HG02852 (cell line): ENCODE results near the gene CST7.
"Not testable (repeated sequence)": the region's sequence is repeated elsewhere in the genome, so short reads cannot be mapped to it uniquely, and the experiment has no call there.

ENCODE experiments used
- ATAC-seq: cut with Tn5 transposase; IDR thresholded peaks from one replicate; pipeline ENCODE4 v1.9.1; 2021; ENCODE audit warnings: mild to moderate bottlenecking, moderate library complexity; ENCODE audit not compliant: unreplicated experiment

Gene CST7

DNA sequence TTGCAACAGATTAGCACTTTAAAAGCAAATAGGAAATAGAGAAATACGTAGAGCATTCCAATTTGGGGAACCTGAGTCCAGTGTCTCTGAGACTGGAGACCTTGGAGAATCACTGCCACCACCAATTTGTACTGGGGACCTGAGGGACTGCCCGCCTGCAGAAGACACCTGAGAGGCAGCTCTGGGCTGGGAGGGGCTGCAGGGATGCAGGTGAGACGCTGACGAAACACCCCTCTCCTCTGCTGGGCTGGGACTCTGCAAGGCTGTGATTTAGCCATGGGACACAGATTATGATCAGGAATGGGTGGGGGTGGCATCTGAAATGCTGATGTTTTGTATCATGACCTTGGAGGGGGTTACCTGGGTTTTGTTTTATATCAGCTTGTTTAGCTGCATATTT is 50.5 kb downstream of the CST7 start:
- no peak for ATAC-seq

DNA sequence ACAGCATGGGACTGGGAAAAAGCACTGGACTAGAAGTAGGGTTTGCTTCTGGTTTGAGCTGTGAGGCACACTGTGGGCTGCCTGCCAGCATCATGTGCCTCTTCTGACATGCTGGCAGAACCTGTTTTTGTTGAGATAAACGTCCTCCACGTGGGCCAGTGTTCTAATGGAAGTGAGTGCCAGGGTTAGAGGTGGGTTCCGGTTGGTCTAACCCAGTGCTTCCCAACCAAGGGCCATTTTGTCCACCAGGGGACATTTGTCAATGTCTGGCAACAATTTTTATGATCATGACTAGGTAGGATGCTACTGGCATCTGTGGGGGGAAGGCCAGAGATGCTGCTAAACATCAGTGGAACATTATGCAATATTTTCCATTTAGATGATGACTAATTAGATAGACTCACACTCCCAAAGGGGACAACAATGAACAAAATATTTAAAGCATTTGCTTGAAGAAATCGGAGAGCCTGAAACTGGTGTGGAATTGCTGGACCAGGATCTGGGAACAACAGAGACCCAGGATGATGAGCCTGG is 51.3 kb downstream of the CST7 start:
- ATAC-seq: no peak

DNA sequence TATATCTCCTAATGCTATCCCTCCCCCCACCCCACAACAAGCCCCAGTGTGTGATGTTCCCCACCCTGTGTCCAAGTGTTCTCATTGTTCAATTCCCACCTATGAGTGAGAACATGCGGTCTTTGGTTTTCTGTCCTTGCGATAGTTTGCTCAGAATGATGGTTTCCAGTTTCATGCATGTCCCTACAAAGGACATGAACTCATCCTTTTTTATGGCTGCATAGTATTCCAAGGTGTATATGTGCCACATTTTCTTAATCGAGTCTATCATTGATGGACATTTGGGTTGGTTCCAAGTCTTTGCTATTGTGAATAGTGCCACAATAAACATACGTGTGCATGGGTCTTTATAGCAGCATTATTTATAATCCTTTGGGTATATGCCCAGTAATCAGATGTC is 52.3 kb downstream of the CST7 start:
- not testable (repeated sequence) for ATAC-seq

DNA sequence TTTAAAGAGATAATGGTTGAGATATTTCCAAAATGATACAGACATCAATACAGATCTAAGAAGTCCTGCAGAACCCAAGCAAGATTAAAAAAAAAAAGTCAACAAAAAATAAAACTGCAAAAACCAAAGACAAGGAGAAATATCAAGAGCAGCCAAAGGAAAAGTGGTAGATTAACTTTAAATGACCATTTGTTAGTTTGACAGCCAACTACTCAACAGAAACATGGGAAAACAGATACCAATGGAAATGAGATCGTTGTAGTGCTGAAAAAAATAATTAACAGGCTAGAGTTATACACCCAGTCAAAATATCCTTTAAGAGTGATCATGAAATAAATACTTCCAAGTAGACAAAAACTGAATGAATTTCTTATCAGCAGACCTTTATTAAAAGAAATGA is 53.9 kb downstream of the CST7 start:
- no peak for ATAC-seq

DNA sequence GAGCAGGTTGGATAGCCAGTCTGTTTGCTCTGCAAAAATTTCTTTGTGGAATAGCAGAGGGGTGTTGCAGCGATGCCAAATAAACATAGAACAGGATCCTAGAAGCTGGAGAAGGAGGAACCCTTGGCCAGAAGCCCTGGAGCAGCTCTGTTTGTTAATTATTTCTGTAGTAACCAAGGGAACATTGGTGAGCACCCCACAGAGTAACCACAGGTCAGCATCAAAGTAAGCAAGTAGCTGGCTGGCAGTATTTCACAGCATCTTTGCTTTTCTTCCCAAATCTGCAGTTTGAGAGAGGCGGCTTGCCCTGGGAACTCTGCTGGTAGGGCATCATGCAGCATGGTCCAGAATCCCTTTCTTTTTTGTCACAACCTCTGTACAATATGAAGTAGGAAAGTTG is 56.2 kb downstream of the CST7 start:
- no peak for ATAC-seq

DNA sequence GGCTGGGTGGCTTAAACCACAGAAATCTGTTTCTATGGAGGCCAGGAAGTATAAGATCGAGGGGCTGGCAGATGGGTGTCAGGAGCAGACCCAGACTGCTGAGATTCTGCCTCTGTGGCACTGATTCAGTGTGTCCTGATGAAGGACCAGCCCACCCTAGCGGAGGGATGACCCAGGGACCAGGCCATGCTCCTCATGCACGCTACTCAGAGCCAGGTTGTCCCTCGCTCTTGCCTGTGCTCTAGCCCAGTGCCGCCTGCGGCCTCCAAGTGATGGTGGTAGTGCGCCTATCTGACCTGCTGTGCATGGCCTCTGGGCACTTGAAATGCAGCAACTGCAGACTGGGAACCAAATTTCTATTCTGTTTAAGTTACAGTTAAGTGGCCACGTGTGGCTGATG is 56.6 kb downstream of the CST7 start:
- no peak for ATAC-seq

DNA sequence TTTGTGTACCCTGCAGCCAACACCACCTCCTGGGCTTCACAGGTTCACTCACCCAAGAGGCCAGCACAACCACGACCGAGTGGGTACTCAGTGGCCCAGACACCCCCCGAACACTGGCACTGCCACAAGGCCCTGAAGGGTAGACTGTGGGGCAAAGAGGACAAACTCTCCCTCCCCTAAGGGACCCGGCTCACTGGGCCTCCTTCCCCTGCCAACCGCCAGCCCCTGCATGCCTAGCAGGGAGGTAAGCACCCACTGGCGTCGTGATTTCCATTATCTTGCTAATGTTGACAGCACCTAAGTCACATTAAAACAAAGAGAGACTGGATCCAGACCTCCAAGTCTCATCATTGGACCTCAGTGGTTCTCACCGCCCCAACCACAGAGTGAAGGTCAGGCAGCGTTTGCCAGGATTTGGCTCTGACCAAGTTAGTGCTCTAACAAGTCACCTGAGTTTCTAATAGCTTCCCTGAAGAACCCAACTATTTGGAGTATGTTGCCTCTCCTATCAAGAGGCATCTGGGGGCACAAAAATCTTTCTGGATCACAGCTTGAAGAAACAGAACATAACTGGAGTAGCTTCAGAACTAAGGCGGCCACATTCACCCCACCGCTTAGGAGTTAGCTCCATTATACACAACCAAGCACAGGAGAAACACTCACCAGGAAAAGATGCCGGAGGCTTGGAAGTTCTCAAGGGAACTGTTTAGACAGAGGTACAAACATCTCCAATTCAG is 57.5 kb downstream of the CST7 start:
- ATAC-seq: no peak

DNA sequence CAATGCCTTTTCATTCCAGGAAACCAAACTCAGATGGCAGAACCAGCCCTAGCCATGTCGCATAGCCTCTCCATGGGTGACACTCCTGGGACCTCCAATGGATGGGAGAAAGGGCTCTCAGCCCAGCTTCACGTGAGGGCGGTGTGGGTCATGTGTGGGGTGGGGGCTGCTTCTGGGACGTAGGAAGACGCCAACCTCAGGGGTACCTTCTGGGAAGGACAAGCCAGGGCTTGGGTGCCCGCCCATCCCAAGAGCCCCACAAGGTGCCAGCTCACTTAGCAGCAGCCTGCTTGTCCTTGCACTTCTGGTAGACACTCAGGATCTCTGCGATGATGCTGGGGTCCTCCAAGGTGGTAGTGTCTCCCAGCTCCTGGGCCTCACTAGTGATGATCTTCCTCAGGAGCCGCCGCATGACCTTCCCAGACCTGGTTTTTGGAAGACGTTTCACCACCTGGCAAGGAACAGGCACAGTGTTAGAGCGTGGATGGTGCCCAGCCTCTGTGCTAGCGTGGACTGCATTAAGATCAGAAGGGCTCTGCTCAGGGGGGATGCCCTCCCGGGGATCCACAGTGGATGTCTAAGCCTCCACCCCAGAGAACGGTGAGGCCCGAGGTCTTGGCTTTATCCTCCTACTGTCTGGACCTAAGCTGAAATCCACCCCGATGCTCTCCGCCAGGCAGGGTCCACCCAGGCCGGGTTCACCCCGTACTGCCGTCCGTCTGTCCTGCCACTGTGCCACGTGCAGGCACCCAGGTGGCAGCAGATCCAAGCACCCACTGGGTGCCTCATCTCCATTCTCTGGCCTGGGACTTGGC is 58.6 kb downstream of the CST7 start:
- no peak for ATAC-seq

DNA sequence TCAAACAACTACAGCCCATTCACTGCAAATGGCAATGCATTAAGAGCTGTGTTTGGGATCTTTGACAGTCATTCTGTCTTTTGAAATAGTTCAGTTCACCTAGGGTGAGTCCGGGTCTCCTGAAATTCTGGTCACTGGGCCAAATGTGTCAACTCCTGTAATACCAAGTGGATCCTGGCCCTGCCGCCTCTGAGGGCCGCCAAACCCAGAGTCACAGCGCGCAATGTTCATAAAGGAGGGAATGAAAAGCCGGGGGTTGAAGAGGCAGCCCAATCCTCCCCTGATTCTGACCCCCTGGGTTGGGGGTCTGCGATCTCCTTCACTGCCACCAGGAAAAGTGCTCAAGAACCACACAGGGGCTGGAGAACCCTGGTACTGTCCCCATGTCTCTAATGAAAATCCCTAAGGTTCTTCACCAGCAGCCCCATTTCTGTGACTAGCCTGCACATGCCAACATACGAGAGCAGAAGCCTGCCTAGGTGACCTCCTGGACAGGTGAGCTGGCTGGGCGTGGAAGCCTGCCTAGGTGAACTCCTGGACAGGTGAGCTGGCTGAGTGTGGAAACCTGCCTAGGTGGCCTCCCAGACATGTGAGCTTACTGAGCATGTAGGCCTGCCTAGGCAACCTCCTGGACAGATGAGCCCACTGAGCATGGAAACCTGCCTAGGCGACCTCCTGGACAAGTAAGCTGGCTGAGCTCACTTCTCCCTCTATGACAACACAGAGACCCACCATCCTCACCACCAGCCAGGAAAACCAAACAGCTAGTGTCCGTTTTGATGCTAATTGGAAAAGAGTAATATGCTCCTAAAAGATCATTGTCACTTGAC is 59.5 kb downstream of the CST7 start:
- no peak for ATAC-seq
